ENCODE data around the gene BBOX1.

DNA sequence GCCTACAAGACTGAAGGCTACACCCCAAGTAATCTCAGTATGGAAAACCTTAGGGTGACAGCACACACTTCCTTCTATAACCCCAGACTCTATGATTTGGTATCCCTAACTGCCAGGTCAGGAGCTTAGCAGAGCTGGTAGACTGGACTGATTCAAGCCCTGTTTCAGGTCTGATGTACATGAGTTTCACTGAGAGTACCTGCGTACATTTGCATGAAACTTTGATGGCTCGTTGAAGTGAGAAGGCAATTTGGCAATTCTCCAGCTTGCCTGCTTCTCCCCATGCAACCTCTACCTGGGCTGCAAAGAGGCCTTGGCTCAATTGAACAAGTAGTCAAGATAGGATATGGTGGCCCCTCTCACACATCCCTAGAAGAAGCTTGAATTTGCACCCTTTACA lies 36.5 kb upstream of the BBOX1 start:
- TF ChIP-seq CTCF (conservative IDR thresholded peaks at IDR 0.05 in 1 of 2, IDR thresholded peaks at IDR 0.05 in 1 of 2; ENCODE audit: low read depth in 1 of 2, low read length in 2 of 2) (no peak), EZH2 (IDR thresholded peaks at IDR 0.05; ENCODE audit: low read length, missing control alignments) (no peak)
